Measurements from ENCODE around the gene SORCS2. TPM values are rescaled to one million over a fixed set of nuclear protein-coding genes. Genes with fewer than 3 reads are reported as not detected.

Gene SORCS2
- total RNA-seq, 4 donors from 2014 or later: 0.53 to 9.9 (median 0.90) TPM

GRCh38 chr4:7430368-7430964, 238.1 kb downstream of the SORCS2 start:
- no peak overlapping the region for H3K4me3 ChIP-seq
- DNase-seq: peak in 1 of 3 donors; percentile 32
- no peak for TF ChIP-seq POLR2A (IDR thresholded peaks at IDR 0.05)
- no peak for TF ChIP-seq CTCF (IDR thresholded peaks at IDR 0.05)
- H3K27me3 ChIP-seq: no peaks in the 10 kb centered on the region
- no peaks in the 10 kb centered on the region for H3K9me3 ChIP-seq
- no peak overlapping the region for H3K27ac ChIP-seq
- no peaks in the 10 kb centered on the region for H3K36me3 ChIP-seq
- H3K4me1 ChIP-seq: no peaks in the 10 kb centered on the region

GRCh38 chr4:7430965-7431695, 238.8 kb downstream of the SORCS2 start:
- Histone ChIP-seq H3K36me3 (no peaks in the 10 kb centered on the region), H3K4me1 (no peaks in the 10 kb centered on the region), H3K27ac (no peak overlapping the region), H3K9me3 (no peaks in the 10 kb centered on the region), H3K4me3 (no peak overlapping the region), H3K27me3 (no peaks in the 10 kb centered on the region)
- TF ChIP-seq CTCF (IDR thresholded peaks at IDR 0.05) (no peak), POLR2A (IDR thresholded peaks at IDR 0.05) (no peak)
- peak in 1 of 3 donors; percentile 40 for DNase-seq

GRCh38 chr4:7431696-7432530, 239.6 kb downstream of the SORCS2 start:
- Histone ChIP-seq H3K27me3 (no peaks in the 10 kb centered on the region), H3K9me3 (no peaks in the 10 kb centered on the region), H3K4me1 (no peaks in the 10 kb centered on the region), H3K27ac (no peak overlapping the region), H3K4me3 (no peak overlapping the region), H3K36me3 (no peaks in the 10 kb centered on the region)
- TF ChIP-seq POLR2A (IDR thresholded peaks at IDR 0.05) (no peak), CTCF (IDR thresholded peaks at IDR 0.05) (no peak)
- DNase-seq: peak in 1 of 3 donors; percentile 40

- Histone ChIP-seq H3K27me3 (no peaks in the 10 kb centered on the region), H3K4me3 (no peak overlapping the region), H3K36me3 (no peaks in the 10 kb centered on the region), H3K27ac (no peak overlapping the region), H3K9me3 (no peaks in the 10 kb centered on the region), H3K4me1 (no peaks in the 10 kb centered on the region)
- TF ChIP-seq POLR2A (IDR thresholded peaks at IDR 0.05): no peak
- no peak for TF ChIP-seq CTCF (IDR thresholded peaks at IDR 0.05)
- DNase-seq: no peak
These were observed 240.4 kb downstream of the SORCS2 start for GRCh38 chr4:7432531-7433375.

Data from Peyer's patch (tissue), 4 donors.